Tibial artery (tissue), 4 donors: ENCODE results near the gene TTC38.

Experiments
- DNase-seq, 2 donors: peaks; one replicate each; pipeline ENCODE4 v3.0.0-alpha.2; 2019
- H3K27ac ChIP-seq, 2 donors: fragments of 200-600 bp; sonication (generic) in 1 of 2; 1 replicate in 1 of 2; 2 replicates in 1 of 2; pipeline ENCODE4 v1.5.1; 2018 to 2019; ENCODE audit warnings: mild to moderate bottlenecking in 1 of 2
- H3K27me3 ChIP-seq, 2 donors: fragments of 200-600 bp; sonication (generic) in 1 of 2; one replicate each; pipeline versions ENCODE4 v1.5.1 to v1.6.0; 2016 to 2019
- H3K36me3 ChIP-seq, 3 donors: fragments of 200-600 bp; sonication (generic) in 2 of 3; one replicate each; pipeline ENCODE4 v1.5.1; 2016 to 2019; ENCODE audit warnings: mild to moderate bottlenecking in 2 of 3
- H3K4me1 ChIP-seq, 4 donors: fragments of 200-600 bp; sonication (generic) in 2 of 4; 1 replicate in 3 of 4; 2 replicates in 1 of 4; pipeline ENCODE4 v1.5.1; 2016 to 2019
- H3K4me3 ChIP-seq, 2 donors: fragments of 200-600 bp; sonication (generic) in 1 of 2; 1 replicate in 1 of 2; 2 replicates in 1 of 2; pipeline ENCODE4 v1.5.1; 2018 to 2019; ENCODE audit warnings: mild to moderate bottlenecking in 2 of 2
- H3K9me3 ChIP-seq, 3 donors: fragments of 200-600 bp; sonication (generic) in 1 of 3; one replicate each; pipeline ENCODE4 v1.5.1; 2016 to 2019
- CTCF ChIP-seq, 2 experiments: fragments of 200-600 bp in 1 of 2; fragments of 450-650 bp in 1 of 2; IDR thresholded peaks; one replicate each; pipeline ENCODE4 v1.5.1; 2017 to 2019; ENCODE audit warnings: antibody characterized with exemption in 2 of 2, mild to moderate bottlenecking in 1 of 2, moderate library complexity in 1 of 2
- intact Hi-C: fragments of 100-400 bp; cut with DNase I; formaldehyde crosslinking; loops from one replicate; pipeline ENCODE4 v1.15.0; 2023; ENCODE audit warnings: low total_unique reads

TTC38 gene

GRCh38 chr22:46267431-46268279 lies at the start of gene TTC38:
TSS of gene TTC38 (plus strand) at chr22:46268008. CDS start at chr22:46268040, 32 bp downstream.
- intact Hi-C loops, result no loop called here
- Histone ChIP-seq H3K27me3 (no peaks in the 10 kb centered on the region), H3K36me3 (peaks cover 6 to 26% (median 9%) of the 10 kb centered on the region in 3 donors), H3K4me1 (peaks cover 0 to 33% (median 18%) of the 10 kb centered on the region in 4 donors), H3K4me3 (peak within 1 kb of the TSS; percentile 79 to 82), H3K27ac (peak within 1 kb of the TSS; percentile 89 to 94), H3K9me3 (no peaks in the 10 kb centered on the region)
- peak in 1 of 2 experiments; percentile 23 for TF ChIP-seq CTCF (IDR thresholded peaks at IDR 0.05)
- peak; percentile 92 to 97 for DNase-seq

- no peaks in the 10 kb centered on the region for H3K9me3 ChIP-seq
- no peak overlapping the region for H3K27ac ChIP-seq
- intact Hi-C loops, result loop anchor here (10.0 kb wide), 1 partner anchor 55 kb away; no protein-coding TSS in a partner anchor
- H3K27me3 ChIP-seq, result no peaks in the 10 kb centered on the region
- DNase-seq, result no peak
- H3K4me3 ChIP-seq, result no peak overlapping the region
- no peak for TF ChIP-seq CTCF (IDR thresholded peaks at IDR 0.05)
- H3K4me1 ChIP-seq, result no peaks in the 10 kb centered on the region
- peaks cover 63 to 93% (median 77%) of the 10 kb centered on the region in 3 donors for H3K36me3 ChIP-seq
Observed at GRCh38 chr22:46219636-46220035, 48.2 kb upstream of the TTC38 start.

- intact Hi-C loops, result no loop called here
Observed at GRCh38 chr22:46220921-46221320, 46.9 kb upstream of the TTC38 start.

DNA sequence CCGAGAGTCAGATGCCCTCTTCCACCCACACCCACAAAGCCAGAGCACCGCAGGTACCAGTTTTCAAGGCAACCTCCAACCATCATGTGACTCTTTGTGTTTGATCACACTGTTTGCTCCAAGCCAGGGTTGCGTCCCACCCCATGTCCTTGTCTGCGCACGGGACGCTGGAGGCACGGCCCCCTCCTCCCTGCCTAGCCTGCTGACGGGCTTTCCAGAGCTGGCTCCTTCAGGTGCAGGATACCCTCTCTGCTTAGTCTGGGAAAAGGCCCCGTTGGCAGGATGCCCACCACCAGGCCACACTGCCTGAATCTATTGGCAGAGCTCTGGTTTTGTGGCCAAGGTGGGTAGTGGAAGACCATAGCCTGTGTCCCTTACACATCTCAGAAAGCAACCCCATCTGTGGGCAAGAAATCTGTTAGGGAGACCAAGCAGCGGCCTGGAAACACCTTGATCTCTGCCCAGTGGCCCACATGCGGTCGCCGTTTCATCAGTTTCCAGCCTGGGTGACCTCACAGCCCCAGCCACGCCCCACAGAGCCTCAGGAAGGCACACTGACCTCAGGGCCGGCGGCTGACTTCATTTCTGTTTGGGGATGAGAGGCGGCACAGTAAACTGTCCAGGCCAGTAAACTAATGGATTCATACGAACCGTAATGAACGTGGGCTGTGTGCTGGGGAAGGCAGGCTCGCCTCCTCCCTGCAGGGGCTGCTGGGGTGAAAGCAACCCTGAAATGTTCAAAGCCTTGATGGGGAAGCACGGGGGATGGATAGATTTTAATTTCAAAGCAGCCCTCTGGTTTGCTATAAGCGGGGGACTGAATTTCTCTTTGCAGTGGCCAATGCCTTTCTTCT lies 43.5 kb upstream of the TTC38 start:
- DNase-seq, result no peak
- Histone ChIP-seq H3K27ac (no peak overlapping the region), H3K27me3 (no peaks in the 10 kb centered on the region), H3K36me3 (peaks cover 25 to 68% (median 39%) of the 10 kb centered on the region in 3 donors), H3K4me3 (no peak overlapping the region), H3K4me1 (no peaks in the 10 kb centered on the region), H3K9me3 (no peaks in the 10 kb centered on the region)
- intact Hi-C loops, result no loop called here
- no peak for TF ChIP-seq CTCF (IDR thresholded peaks at IDR 0.05)

More at GRCh38 chr22:46220921-46221320, 46.9 kb upstream of the TTC38 start:
- no peak for TF ChIP-seq CTCF (IDR thresholded peaks at IDR 0.05)
- Histone ChIP-seq H3K36me3 (peaks cover 53 to 93% (median 67%) of the 10 kb centered on the region in 3 donors), H3K27me3 (no peaks in the 10 kb centered on the region), H3K9me3 (no peaks in the 10 kb centered on the region), H3K4me1 (no peaks in the 10 kb centered on the region), H3K27ac (no peak overlapping the region), H3K4me3 (no peak overlapping the region)
- no peak for DNase-seq

- Histone ChIP-seq H3K27ac (no peak overlapping the region), H3K4me3 (no peak overlapping the region), H3K4me1 (no peaks in the 10 kb centered on the region), H3K9me3 (no peaks in the 10 kb centered on the region), H3K36me3 (peaks cover 19 to 62% (median 33%) of the 10 kb centered on the region in 3 donors), H3K27me3 (no peaks in the 10 kb centered on the region)
- DNase-seq, result no peak
- intact Hi-C loops, result no loop called here
- no peak for TF ChIP-seq CTCF (IDR thresholded peaks at IDR 0.05)
Observed at GRCh38 chr22:46224898-46225290, 42.9 kb upstream of the TTC38 start.
